Mammary epithelial cell (primary cell): ENCODE measurements around the gene CHD9NB.

ENCODE experiments used
- CTCF ChIP-seq, 2 donors: IDR thresholded peaks in 1 of 2; conservative IDR thresholded peaks in 1 of 2; 2 replicates each; pipeline ENCODE4 v1.5.1; 2011 to 2012; ENCODE audit warnings: inconsistent platforms in 2 of 2, low read length in 2 of 2, mild to moderate bottlenecking in 2 of 2, control low read depth in 1 of 2, low read depth in 1 of 2; ENCODE audit not compliant: insufficient read depth in 1 of 2; ENCODE audit errors: extremely low read depth in 1 of 2
- EZH2 ChIP-seq: IDR thresholded peaks from 2 replicates; pipeline ENCODE4 v1.6.1; 2012; ENCODE audit warnings: low read length, inconsistent platforms, borderline replicate concordance

- TF ChIP-seq EZH2 (no peak), CTCF (conservative IDR thresholded peaks at IDR 0.05 in 1 of 2, IDR thresholded peaks at IDR 0.05 in 1 of 2; ENCODE audit: extremely low read depth in 1 of 2, insufficient read depth in 1 of 2, low read depth in 1 of 2, low read length in 2 of 2) (no peak)
Observed at GRCh38 chr16:53085369-53085843, 32.7 kb upstream of the CHD9NB start.
